ENCODE measurements around the gene MTHFD1L.

GRCh38 chr6:150841189-150841588 is 24.3 kb upstream of the MTHFD1L start:
- TF ChIP-seq POLR2A (IDR thresholded peaks at IDR 0.05) (no peak), CTCF (IDR thresholded peaks at IDR 0.05) (no peak)
